GM10266 (cell line): Measurements from ENCODE around the gene RIIAD1.

ENCODE experiments used
- DNase-seq: peaks from one replicate; pipeline ENCODE4 v3.0.0; 2012; ENCODE audit errors: extremely low spot score
- CTCF ChIP-seq: IDR thresholded peaks from 2 replicates; pipeline ENCODE4 v1.5.1; 2012; ENCODE audit warnings: mild to moderate bottlenecking, low read depth; ENCODE audit not compliant: control insufficient read depth, insufficient read depth; ENCODE audit errors: missing control alignments

Gene RIIAD1

GRCh38 chr1:151715726-151716404 lies 5.5 kb upstream of the RIIAD1 start:
- TF ChIP-seq CTCF = no peak
- no peak for DNase-seq

GRCh38 chr1:151716405-151716762 lies 4.9 kb upstream of the RIIAD1 start:
- no peak for DNase-seq
- no peak for TF ChIP-seq CTCF

GRCh38 chr1:151716771-151717631 lies 4.3 kb upstream of the RIIAD1 start, which contains the start of gene CELF3:
Gene CELF3 (minus strand): TSS chr1:151716803. CDS start chr1:151716020, 783 bp downstream.
- no peak for DNase-seq
- no peak for TF ChIP-seq CTCF

- TF ChIP-seq CTCF = no peak
- no peak for DNase-seq
Measured at GRCh38 chr1:151718011-151718431, 3.3 kb upstream of the RIIAD1 start.

- DNase-seq = no peak
- no peak for TF ChIP-seq CTCF
Measured at GRCh38 chr1:151718666-151719065, 2.7 kb upstream of the RIIAD1 start.

- no peak for TF ChIP-seq CTCF
- no peak for DNase-seq
Measured at GRCh38 chr1:151720125-151720524, 1.2 kb upstream of the RIIAD1 start.

- no peak for TF ChIP-seq CTCF
- DNase-seq = peak; percentile 83
Measured at GRCh38 chr1:151720554-151720953, 768 bp upstream of the RIIAD1 start.
